RWPE1 (cell line): ENCODE measurements around the gene NCBP1.

Experiments used
- CTCF ChIA-PET: fragments of 350-600 bp; sonication (Branson Sonifier 250); formaldehyde crosslinking; extraction: SDS; loops from one replicate; lab custom pipeline; 2021; lab: Yijun Ruan, JAX
- POLR2A ChIA-PET: fragments of 400-600 bp; formaldehyde crosslinking; extraction: SDS; loops from one replicate; lab custom pipeline; 2020; ENCODE audit warnings: antibody characterized with exemption; ENCODE audit not compliant: low non-redundant PET; lab: Yijun Ruan, JAX
- DNase-seq: peaks from one replicate; pipeline ENCODE4 v3.0.0; 2012; ENCODE audit warnings: low spot score
- H3K27ac ChIP-seq: fragments of 450-650 bp; 2 replicates; pipeline ENCODE4 v1.5.1; 2017
- CTCF ChIP-seq: fragments of 450-650 bp; conservative IDR thresholded peaks from 2 replicates; pipeline ENCODE4 v1.5.1; 2017; ENCODE audit warnings: low read depth, mild to moderate bottlenecking

Gene NCBP1

GRCh38 chr9:97710356-97711222 is 77.0 kb downstream of the NCBP1 start:
- H3K27ac ChIP-seq = no peak overlapping the region
- TF ChIP-seq CTCF = peak; percentile 96
- ChIA-PET POLR2A (no interaction called here), CTCF (interaction anchor here (0.6 kb wide), 1 partner anchor 11 kb away, joined by 3 read pairs; no protein-coding TSS in a partner anchor)
- peak; percentile 91 for DNase-seq

DNA sequence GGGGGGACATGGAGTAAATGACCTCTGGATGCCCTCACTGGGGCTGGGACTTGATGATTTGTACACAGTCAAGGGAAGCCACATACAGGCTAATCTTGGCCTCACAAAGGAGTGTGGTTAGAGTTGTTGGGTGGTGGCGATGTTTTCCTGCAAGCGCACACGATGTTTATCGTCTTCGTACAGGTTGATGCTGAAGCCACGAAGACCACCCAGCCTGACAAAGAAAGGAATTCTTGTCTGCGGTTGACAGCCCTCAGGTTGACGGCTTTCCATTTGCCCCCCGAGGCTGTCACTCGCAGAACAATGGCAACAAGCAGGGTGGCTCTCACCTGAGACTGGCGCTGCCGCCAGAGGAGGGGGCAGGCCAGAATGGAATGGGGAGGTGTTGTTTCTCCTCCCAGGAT is 77.6 kb downstream of the NCBP1 start:
- TF ChIP-seq CTCF = no peak
- ChIA-PET CTCF (interaction anchor here (0.6 kb wide), 1 partner anchor 11 kb away, joined by 3 read pairs; no protein-coding TSS in a partner anchor), POLR2A (no interaction called here)
- no peak for DNase-seq
- H3K27ac ChIP-seq = no peak overlapping the region

GRCh38 chr9:97714435-97714834 is 80.8 kb downstream of the NCBP1 start:
- no peak for TF ChIP-seq CTCF
- POLR2A ChIA-PET = no interaction called here
- H3K27ac ChIP-seq = peak overlapping the region; percentile 42; the same call in 1 of the 2 replicates
- DNase-seq = peak; percentile 84
- CTCF ChIA-PET = interaction anchor here (0.7 to 1.4 kb wide), 2 partner anchors 18 to 187 kb away, joined by 3 to 8 read pairs; no protein-coding TSS in a partner anchor

GRCh38 chr9:97717866-97718265 is 84.2 kb downstream of the NCBP1 start:
- H3K27ac ChIP-seq = no peak overlapping the region
- TF ChIP-seq CTCF = no peak
- ChIA-PET CTCF (interaction anchor here (0.8 to 0.9 kb wide), 3 partner anchors 172 to 184 kb away, joined by 3 to 5 read pairs (median 3); no protein-coding TSS in a partner anchor), POLR2A (no interaction called here)
- DNase-seq = no peak

GRCh38 chr9:97721396-97721795 is 87.8 kb downstream of the NCBP1 start:
- DNase-seq = no peak
- TF ChIP-seq CTCF = no peak
- H3K27ac ChIP-seq = no peak overlapping the region
- POLR2A ChIA-PET = no interaction called here
- CTCF ChIA-PET = interaction anchor here (0.6 to 0.7 kb wide), 2 partner anchors 176 to 496 kb away, joined by 3 read pairs; no protein-coding TSS in a partner anchor

DNA sequence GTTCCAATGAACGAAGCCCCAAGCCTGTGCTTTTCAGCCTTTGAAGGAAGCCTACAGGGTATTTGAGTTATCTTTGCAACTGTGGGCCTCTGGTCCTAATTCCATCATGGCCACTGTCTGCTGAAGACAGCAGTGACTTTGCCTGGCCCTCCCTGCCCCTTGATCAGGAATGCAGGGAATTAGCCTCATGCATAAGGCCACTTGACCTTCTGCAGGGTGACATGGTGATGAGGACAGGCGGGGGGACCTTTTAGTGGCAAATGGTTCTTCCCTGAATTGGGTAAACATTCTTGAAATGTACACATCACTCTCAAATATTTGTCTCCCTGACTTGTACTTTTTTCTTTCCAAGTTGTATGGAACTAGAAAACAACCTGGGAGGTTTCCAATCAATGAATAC is 88.7 kb downstream of the NCBP1 start:
- ChIA-PET CTCF (no interaction called here), POLR2A (no interaction called here)
- H3K27ac ChIP-seq = no peak overlapping the region
- no peak for DNase-seq
- TF ChIP-seq CTCF = no peak
